HG02798 (cell line): ENCODE data around the gene STX8.
"Not testable (repeated sequence)": the region's sequence is repeated elsewhere in the genome, so short reads cannot be mapped to it uniquely, and the experiment has no call there.

Experiments used
- ATAC-seq: cut with Tn5 transposase; IDR thresholded peaks from one replicate; pipeline ENCODE4 v1.9.1; 2021; ENCODE audit warnings: mild to moderate bottlenecking; ENCODE audit not compliant: unreplicated experiment, poor library complexity

Gene STX8

GRCh38 chr17:9274973-9275372 is 300.6 kb downstream of the STX8 start:
- no peak for ATAC-seq

GRCh38 chr17:9273428-9274391 is 301.9 kb downstream of the STX8 start:
- ATAC-seq, result no peak

GRCh38 chr17:9272501-9273200 is 303.0 kb downstream of the STX8 start:
- no peak for ATAC-seq

GRCh38 chr17:9271989-9272388 is 303.6 kb downstream of the STX8 start:
- ATAC-seq, result no peak

- ATAC-seq, result no peak
Observed at GRCh38 chr17:9270921-9271320, 304.7 kb downstream of the STX8 start.

GRCh38 chr17:9269350-9270035 is 306.1 kb downstream of the STX8 start:
- ATAC-seq, result no peak

- no peak for ATAC-seq
Observed at GRCh38 chr17:9268546-9268945, 307.1 kb downstream of the STX8 start.

GRCh38 chr17:9266697-9267117 is 308.9 kb downstream of the STX8 start:
- ATAC-seq, result no peak

- no peak for ATAC-seq
Observed at GRCh38 chr17:9266031-9266680, 309.5 kb downstream of the STX8 start.

GRCh38 chr17:9261081-9262012 is 314.3 kb downstream of the STX8 start:
- no peak for ATAC-seq

- no peak for ATAC-seq
Observed at GRCh38 chr17:9259419-9259818, 316.2 kb downstream of the STX8 start.

- ATAC-seq, result no peak
Observed at GRCh38 chr17:9258115-9259015, 317.3 kb downstream of the STX8 start.

GRCh38 chr17:9257630-9257965 is 318.0 kb downstream of the STX8 start:
- ATAC-seq, result not testable (repeated sequence)

GRCh38 chr17:9256751-9257629 is 318.6 kb downstream of the STX8 start:
- ATAC-seq, result no peak

- ATAC-seq, result no peak
Observed at GRCh38 chr17:9256361-9256750, 319.3 kb downstream of the STX8 start.

GRCh38 chr17:9255833-9256232 is 319.8 kb downstream of the STX8 start:
- ATAC-seq, result no peak

GRCh38 chr17:9254841-9255240 is 320.8 kb downstream of the STX8 start:
- ATAC-seq, result no peak
